Stimulated activated CD8-positive, alpha-beta memory T cell treated with anti-CD3 and anti-CD28 coated beads, Interleukin-12 subunit alpha, Interleukin-12 subunit beta, amount 100 ng/mL, for 24 hours (primary cell): ENCODE measurements around the gene RMP24.
A peak's percentile ranks its signal among the peaks of the same experiment; 100 is the strongest.
"Not testable (repeated sequence)": the region's sequence is repeated elsewhere in the genome, so short reads cannot be mapped to it uniquely, and the experiment has no call there.

Experiments used
- DNase-seq: peaks from one replicate; pipeline ENCODE4 v3.0.0-alpha.2; 2020; ENCODE audit errors: extremely low read depth

Gene RMP24

GRCh38 chr18:35972197-35973000, at the start of gene RMP24:
Gene RMP24 (plus strand): TSS chr18:35972679.
- DNase-seq: peak; percentile 79

DNA sequence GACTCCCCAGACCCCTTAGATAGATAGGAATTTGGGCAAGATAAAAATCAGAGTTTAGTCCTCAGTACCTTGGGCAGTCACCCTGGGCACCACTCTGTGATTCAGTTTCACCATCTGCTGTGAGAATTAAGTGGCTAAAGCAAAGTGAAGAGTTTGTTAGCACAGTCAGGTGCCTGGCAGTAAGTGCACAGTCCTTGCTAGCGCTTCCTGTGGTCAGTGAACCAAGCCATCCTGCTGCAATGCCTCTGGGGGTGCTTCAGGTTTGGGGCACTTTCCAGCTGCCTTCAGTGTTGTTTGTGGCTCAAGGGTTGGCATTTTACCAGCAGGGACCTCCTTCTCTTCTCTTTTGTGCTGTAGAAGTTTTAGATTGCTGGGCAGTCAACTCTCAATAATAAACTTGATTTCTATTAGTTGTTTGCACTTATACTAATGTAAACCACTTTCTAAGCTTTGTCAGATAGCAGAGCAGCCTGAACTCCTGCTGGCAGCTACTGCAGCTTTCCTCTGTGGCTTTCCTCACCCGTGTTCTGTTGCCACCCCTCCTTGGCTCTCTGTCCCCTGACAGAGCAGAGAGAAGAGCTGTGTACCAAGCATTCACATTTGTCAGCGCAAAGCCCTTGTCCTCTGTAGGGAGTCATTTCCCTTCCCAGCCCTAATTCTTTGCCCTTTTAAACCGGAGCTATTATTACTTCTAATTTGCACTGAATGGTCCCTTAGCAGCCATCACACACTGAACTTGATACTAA, 48.4 kb upstream of the RMP24 start:
- no peak for DNase-seq

GRCh38 chr18:35926884-35927283, 45.6 kb upstream of the RMP24 start:
- DNase-seq: no peak

GRCh38 chr18:35927430-35927829, 45.0 kb upstream of the RMP24 start:
- DNase-seq: no peak

- DNase-seq: no peak
Measured at GRCh38 chr18:35933982-35934381, 38.5 kb upstream of the RMP24 start.

DNA sequence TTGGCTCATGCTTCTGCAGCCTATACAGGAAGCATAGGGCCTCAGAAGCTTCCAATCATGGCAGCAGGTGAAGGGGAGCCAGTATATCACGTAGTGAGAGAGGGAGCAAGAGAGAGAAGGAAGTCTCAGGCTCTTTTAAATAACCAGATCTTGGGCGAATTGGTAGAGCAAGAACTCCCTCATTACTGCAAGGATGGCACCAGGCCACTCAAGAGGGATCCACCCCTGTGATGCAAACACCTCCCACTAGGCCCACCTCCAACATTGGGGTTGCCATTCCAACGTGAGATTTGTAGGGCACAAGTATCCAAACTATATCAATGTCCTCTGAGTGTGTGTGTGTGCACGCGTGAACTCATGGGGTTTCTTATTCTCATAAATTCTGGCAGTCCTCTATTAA, 37.6 kb upstream of the RMP24 start:
- DNase-seq: no peak

DNA sequence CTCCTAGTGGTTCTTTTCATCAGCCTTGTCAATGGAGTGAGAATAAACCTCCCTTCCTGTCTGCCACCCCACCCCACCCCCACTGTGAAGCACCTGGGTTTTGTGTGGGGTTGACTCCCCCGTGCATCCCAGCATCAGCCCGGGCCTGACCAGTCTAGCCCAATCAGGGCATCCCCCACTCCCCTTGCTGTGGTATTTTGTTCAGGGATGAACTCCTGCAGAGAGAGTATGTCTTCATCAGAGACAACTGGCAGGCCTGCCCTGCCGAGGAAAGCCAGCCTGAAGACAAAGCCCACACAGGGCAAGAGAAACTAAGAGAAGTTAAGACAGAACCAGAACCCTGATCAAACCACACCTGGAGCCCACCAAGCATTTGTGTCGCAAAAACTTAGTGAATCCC, 36.7 kb upstream of the RMP24 start:
- DNase-seq: no peak

DNA sequence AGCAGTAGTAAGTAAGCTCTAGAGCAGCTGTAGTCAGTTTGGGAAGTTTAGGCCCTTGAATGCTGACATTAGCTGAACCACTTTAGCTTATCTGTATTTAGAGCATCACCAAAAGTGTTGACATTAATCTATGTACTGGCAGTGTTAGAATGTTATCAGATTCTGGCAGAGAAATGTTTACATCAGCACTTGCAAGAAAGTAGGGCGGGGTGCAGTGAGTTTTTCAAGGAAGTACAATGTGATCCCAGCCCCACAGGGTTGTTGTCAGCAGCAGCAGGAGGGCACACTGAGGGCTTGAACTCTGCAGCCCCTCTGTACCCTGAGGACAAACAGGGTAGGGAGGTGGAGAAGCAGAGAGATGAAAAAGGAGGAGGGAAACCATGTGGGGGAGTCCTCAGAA, 35.5 kb upstream of the RMP24 start:
- no peak for DNase-seq

DNA sequence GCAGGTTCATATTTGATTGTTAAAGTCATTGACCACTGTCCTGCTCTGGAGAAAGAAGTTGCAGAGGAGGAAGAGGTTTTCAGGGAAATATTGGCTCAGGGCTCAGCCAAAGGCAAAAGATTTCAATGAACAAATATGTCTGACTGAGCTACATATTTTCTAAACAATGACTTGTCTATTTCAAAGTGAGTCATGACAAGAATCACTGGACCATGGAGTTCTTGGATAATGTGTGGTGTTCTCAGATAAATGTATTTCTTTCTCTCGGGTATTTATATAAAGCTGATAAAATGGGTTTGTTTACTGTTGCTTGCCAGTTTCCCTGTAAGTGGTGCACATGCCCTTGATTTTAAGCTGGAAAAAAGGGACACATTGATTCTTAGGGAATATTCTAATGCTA, 34.3 kb upstream of the RMP24 start:
- DNase-seq: no peak

GRCh38 chr18:35938562-35938961, 33.9 kb upstream of the RMP24 start:
- no peak for DNase-seq

DNA sequence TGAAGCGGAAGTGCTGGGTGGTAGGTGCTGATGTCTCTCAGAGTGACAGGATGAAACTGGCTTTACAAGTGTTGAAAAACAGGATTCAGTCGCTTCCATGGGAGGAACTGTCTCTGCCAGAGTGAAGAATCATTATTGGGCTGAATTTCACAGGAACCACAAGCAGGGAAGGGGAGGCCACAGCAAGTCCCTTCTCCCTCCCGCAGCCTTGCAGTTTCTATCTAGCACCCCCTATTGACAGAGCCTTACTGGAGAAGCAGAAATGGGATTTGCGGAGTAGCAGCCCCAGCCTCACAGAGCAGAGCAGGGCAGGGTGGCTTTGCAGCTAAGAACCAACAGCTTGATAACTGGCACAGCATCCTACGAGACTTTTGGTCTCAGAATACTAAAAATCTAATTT, 33.3 kb upstream of the RMP24 start:
- DNase-seq: no peak

DNA sequence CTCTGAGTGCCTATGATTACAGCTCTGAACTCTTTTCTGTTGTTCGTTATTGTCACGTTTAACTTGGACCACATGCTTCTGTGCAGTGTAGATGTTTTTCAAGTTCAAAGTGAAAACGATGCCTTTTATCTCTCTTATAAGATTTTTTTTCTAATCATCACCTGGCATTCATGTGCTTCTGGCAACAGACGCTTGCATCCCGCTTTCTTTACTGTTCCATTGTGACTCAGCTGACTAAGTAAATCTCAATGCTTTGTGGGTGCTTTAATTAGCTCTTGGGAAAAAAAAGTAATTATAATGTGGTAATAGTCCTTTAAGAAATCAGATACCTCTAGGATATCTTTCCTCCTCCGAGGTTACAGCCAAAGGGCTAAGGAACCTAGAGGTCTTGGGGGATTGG, 31.2 kb upstream of the RMP24 start:
- DNase-seq: no peak

DNA sequence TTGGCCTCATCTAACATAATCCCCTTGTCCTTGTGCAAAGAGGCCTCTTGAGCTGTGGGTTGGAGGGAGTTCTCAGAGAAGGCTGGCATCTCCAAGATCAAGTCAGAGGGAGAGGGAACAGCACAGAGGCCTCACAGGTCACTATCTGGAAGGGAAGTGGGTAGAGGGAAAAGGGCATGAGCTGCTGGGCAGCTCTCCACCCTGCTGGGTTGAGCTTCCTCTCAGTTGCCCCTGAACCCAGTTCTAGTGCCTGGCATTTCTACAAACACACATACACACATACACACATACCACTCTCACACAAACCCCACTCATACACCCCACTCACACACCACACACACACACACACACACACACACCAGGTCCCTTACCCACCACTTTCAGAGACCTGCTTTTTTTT, 30.3 kb upstream of the RMP24 start:
- DNase-seq: no peak

DNA sequence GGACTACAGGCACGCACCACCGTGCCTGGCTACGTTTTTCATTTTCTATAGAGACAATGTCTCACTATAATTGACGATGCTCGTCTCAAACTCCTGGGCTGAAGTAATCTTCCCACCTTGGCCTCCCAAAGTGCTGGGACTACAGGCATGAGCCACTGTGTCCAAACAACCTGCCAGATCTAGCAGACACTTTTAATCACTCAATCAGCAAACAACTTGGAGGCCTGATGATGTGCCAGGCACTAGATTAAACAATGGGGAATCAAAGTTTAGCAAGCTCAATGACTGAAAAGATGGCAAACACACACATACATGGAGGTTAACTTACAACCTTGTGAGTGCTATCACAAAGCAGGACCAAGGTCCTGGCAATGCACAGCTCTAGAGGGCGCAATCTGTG, 29.8 kb upstream of the RMP24 start:
- DNase-seq: no peak

- no peak for DNase-seq
Measured at GRCh38 chr18:35948080-35948479, 24.4 kb upstream of the RMP24 start.

- DNase-seq: no peak
Measured at GRCh38 chr18:35949090-35949489, 23.4 kb upstream of the RMP24 start.

- DNase-seq: no peak
Measured at GRCh38 chr18:35949903-35950627, 22.4 kb upstream of the RMP24 start.

DNA sequence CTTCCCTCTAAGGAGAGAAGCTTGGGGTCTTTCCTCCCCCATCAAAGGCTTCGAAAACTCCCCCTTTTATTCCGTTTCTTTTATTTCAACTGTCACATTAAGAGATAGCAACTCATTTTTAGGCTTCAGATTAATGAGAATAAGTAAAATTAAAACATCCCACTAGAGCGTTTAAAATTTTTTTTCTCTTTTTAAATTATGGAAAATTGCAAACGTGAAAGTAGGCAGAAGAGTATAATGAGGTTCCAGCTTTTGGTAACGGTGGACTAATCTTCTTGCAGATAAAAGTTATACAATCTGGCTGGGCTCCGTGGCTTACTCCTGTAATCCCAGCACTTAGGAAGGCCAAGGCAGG, 21.9 kb upstream of the RMP24 start:
- no peak for DNase-seq

- DNase-seq: no peak
Measured at GRCh38 chr18:35953688-35954087, 18.8 kb upstream of the RMP24 start.

GRCh38 chr18:35956226-35956625, 16.3 kb upstream of the RMP24 start:
- no peak for DNase-seq

- no peak for DNase-seq
Measured at GRCh38 chr18:35962320-35962719, 10.2 kb upstream of the RMP24 start.

DNA sequence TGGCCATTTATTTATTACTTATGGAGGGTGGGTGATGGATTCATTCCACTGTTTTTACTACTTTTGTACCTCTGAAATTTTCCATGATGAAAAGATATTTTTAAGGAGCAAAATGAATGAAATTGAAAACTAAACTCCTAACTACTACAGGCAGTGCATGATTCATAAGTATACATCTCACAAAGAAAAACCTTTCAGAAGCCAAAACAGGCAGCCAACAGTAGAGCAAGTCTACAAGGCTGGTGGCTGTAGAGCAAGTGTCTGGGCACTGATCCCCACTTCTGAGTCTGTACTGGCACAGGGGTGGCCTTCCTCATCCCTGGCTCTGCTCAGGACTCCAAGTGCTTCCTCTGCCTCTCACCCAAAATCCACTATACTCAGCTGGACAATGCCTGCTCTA, 8.2 kb upstream of the RMP24 start:
- DNase-seq: no peak

- not testable (repeated sequence) for DNase-seq
Measured at GRCh38 chr18:35967866-35968265, 4.6 kb upstream of the RMP24 start.
